AG09309 (cell line): ENCODE measurements around the gene NRXN3.

Experiments
- DNase-seq: peaks from one replicate; pipeline ENCODE4 v3.0.0-alpha.2; 2010; ENCODE audit warnings: low read depth
- H3K4me3 ChIP-seq: 2 replicates; pipeline ENCODE4 v1.5.1; 2011; ENCODE audit warnings: mild to moderate bottlenecking, low read depth, low read length, moderate library complexity; ENCODE audit not compliant: control insufficient read depth
- CTCF ChIP-seq: IDR thresholded peaks from 2 replicates; pipeline ENCODE4 v1.5.1; 2011; ENCODE audit warnings: mild to moderate bottlenecking, low read depth, low read length, inconsistent platforms; ENCODE audit not compliant: insufficient read depth, control insufficient read depth; ENCODE audit errors: missing control alignments

Gene NRXN3

GRCh38 chr14:78302841-78303240 is 132.7 kb downstream of the NRXN3 start:
- H3K4me3 ChIP-seq: no peak overlapping the region
- no peak for TF ChIP-seq CTCF

GRCh38 chr14:78307671-78308070 is 137.5 kb downstream of the NRXN3 start:
- TF ChIP-seq CTCF: no peak
- no peak for DNase-seq
- H3K4me3 ChIP-seq: no peak overlapping the region

More at GRCh38 chr14:78302841-78303240, 132.7 kb downstream of the NRXN3 start:
- no peak for DNase-seq

- no peak for TF ChIP-seq CTCF
- no peak overlapping the region for H3K4me3 ChIP-seq
- DNase-seq: no peak
Measured at GRCh38 chr14:78308079-78308478, 137.9 kb downstream of the NRXN3 start.

- DNase-seq: no peak
- no peak for TF ChIP-seq CTCF
- no peak overlapping the region for H3K4me3 ChIP-seq
Measured at GRCh38 chr14:78310272-78310671, 140.1 kb downstream of the NRXN3 start.

- H3K4me3 ChIP-seq: no peak overlapping the region
- no peak for DNase-seq
- TF ChIP-seq CTCF: no peak
Measured at GRCh38 chr14:78313499-78313898, 143.3 kb downstream of the NRXN3 start.

GRCh38 chr14:78314484-78314883 is 144.3 kb downstream of the NRXN3 start:
- TF ChIP-seq CTCF: no peak
- DNase-seq: no peak
- H3K4me3 ChIP-seq: no peak overlapping the region

GRCh38 chr14:78316052-78316451 is 145.9 kb downstream of the NRXN3 start:
- H3K4me3 ChIP-seq: no peak overlapping the region
- TF ChIP-seq CTCF: no peak
- DNase-seq: no peak
